22Rv1 (cell line): ENCODE measurements around the gene NUDT16L1.

Experiments
- H3K27ac ChIP-seq: fragments of 450-650 bp; 2 replicates; pipeline ENCODE4 v1.5.1; 2017
- ZFX ChIP-seq: fragments of 450-650 bp; IDR thresholded peaks from 2 replicates; pipeline ENCODE4 v1.6.1; 2017; ENCODE audit warnings: antibody characterized with exemption, borderline replicate concordance
- TF ChIP-seq, protein P1 (sequence below): fragments of 450-650 bp; IDR thresholded peaks from 2 replicates; pipeline ENCODE4 v1.5.1; 2017; ENCODE audit warnings: mild to moderate bottlenecking

NUDT16L1 gene

DNA sequence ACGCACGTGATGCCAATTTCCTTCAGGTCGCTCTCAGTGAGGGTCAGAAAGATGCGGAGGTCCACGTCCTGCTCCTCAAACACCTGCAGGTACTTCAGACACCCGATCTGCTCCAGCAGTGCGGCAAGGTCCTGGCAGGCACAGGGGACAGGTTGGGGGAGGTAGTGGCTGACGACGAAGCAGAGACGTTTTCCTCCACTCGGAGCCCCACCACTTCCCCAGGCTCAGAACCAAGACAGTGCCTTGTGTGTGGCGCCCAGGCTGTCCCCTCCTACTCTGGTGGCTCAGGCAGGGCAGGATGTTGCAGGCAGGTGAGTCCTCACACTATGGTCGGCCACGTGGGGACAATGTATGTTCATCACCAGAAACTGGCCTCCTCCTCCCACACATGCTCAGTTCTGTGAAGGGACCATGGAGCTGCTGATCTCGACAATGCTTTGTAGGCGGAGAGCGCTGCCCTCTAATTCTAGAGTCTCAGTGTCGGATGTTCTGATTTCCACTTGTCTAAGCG lies 5.7 kb downstream of the NUDT16L1 start:
- no peak for TF ChIP-seq ZFX
- TF ChIP-seq, protein P1, sequence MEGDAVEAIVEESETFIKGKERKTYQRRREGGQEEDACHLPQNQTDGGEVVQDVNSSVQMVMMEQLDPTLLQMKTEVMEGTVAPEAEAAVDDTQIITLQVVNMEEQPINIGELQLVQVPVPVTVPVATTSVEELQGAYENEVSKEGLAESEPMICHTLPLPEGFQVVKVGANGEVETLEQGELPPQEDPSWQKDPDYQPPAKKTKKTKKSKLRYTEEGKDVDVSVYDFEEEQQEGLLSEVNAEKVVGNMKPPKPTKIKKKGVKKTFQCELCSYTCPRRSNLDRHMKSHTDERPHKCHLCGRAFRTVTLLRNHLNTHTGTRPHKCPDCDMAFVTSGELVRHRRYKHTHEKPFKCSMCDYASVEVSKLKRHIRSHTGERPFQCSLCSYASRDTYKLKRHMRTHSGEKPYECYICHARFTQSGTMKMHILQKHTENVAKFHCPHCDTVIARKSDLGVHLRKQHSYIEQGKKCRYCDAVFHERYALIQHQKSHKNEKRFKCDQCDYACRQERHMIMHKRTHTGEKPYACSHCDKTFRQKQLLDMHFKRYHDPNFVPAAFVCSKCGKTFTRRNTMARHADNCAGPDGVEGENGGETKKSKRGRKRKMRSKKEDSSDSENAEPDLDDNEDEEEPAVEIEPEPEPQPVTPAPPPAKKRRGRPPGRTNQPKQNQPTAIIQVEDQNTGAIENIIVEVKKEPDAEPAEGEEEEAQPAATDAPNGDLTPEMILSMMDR: no peak
- no peak overlapping the region for H3K27ac ChIP-seq

- TF ChIP-seq ZFX: no peak
- TF ChIP-seq, protein P1: no peak
These were observed 7.1 kb downstream of the NUDT16L1 start for GRCh38 chr16:4700380-4700996.

DNA sequence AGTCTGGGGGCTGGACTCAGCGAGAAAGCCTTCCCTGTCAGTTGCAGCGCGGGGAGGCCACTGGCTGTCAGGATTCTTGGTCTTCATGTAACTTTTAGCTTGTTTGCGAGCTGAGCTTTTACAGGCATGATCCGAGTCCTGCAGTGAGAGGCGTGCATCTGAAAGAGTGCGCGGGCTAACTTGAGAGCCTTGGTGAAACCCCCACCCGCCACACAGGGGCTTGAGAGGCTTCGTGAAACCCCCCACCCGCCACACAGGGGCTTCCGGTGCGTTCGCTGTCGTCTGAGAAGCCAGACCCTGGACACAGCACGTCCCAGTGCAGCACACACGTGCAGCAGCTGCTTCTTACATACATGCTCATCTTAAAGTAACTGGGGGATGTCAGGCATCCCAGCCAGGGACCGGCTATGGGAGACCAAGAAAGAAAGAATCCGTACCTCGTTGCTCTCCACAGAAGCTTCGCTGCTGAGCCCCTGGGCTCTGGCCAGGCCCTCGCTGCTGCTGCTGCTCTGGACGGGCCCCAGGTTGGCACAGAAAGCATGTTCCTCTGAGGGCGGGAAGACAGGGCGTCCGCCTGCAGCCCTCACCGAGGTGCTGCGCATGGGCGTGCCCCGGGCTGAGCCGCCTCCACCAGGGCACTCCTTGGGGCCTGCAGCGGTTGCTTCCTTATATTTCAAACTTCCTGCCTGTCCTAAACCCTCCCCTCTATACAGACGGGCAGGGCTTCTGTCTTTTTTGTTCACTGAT lies 7.8 kb downstream of the NUDT16L1 start:
- no peak overlapping the region for H3K27ac ChIP-seq
- TF ChIP-seq ZFX: no peak
- TF ChIP-seq, protein P1: no peak

More at GRCh38 chr16:4700380-4700996, 7.1 kb downstream of the NUDT16L1 start:
- H3K27ac ChIP-seq: no peak overlapping the region

GRCh38 chr16:4701791-4702465 lies 8.6 kb downstream of the NUDT16L1 start:
- no peak overlapping the region for H3K27ac ChIP-seq
- TF ChIP-seq, protein P1: no peak
- no peak for TF ChIP-seq ZFX

- no peak overlapping the region for H3K27ac ChIP-seq
- TF ChIP-seq, protein P1: no peak
- TF ChIP-seq ZFX: no peak
These were observed 9.1 kb downstream of the NUDT16L1 start for GRCh38 chr16:4702466-4702808.

DNA sequence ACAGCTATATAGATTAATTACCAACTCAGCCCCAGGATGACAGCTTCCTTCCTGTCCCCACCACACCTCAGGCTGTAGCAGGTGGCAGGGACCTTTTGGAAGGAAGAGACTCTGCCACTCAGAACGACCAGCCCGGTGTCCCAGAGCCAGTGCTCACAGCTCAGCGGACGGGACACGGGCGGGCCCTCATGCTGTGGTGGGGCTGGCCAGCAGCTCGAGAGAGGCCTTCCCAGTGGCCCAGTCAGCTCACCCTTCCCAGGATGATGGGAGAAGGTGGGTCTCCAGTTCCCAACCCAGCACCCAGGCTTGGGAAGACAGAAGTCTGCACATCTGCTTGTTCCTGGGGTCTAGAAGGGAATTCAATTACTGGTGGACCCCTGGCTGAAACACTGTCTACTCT lies 10.5 kb downstream of the NUDT16L1 start:
- no peak overlapping the region for H3K27ac ChIP-seq
- TF ChIP-seq, protein P1: no peak
- no peak for TF ChIP-seq ZFX
